ENCODE measurements around the gene SMLR1. TPM values are rescaled to one million over a fixed set of nuclear protein-coding genes. Genes with fewer than 3 reads are reported as not detected.

The SMLR1 gene
- total and polyA plus RNA-seq, 7 experiments from 2014 or later, result not detected

DNA sequence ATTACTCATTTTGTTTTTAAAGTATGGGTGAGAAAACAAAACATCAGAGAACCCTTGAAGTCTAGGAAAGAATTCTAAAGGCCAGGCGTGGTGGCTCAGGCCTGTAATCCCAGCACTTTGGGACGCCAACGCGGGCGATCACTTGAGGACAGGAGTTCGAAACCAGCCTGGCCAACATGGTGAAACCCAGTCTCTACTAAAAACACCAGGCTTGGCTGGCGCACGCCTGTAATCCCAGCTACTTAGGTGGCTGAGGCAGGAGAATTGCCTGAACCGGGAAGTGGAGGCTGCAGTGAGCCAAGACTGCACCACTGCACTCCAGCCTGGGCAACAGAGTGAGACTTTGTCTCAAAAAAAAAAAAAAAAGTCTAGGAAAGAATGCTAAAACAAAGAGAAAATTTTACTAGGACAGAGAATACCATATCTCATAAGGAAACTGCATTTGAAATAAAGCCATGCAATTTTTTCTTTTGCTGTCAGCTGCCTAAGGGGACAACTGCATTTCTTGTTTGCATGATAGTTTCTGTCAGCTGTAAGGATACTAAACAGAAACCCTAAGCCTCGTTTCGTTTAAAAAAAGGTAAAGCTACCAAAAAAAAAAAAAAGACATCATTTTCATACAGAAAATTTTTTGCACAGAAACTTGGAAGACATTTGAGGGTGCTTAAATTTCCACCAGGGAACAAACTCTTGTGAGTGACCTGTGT, 32.1 kb downstream of the SMLR1 start:
- Mint-ChIP-seq H3K27me3 (no peaks in the 10 kb centered on the region), H3K27ac (no peak overlapping the region)

DNA sequence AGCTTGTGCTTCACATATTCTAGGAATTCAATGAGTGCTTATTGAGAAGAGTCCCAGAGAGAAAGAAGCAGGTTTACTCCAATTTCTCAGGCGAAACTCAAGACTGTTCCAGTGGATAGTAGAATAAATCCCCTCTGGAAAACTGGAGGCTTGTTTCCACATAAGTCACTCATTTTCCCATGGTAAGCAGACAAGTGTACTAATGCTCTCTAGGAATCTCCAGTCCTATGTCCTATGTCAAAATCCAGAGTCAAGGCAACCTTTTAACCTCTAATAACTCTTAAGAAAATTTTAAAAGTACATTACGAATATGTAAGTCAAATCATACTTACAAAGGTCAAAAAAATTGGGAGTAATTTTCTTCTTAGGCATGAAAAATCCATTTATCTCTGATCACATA, 35.2 kb downstream of the SMLR1 start:
- no peak overlapping the region for H3K27ac ChIP-seq (ENCODE audit: low read depth, low read length)
- H3K4me1 ChIP-seq (ENCODE audit: control insufficient read depth in 2 of 2, insufficient read depth in 2 of 2, low read length in 2 of 2), result no peaks in the 10 kb centered on the region
- ATAC-seq (no peak), DNase-seq (no peak)
- H3K36me3 ChIP-seq (ENCODE audit: control insufficient read depth in 2 of 3, insufficient read depth in 3 of 3, low read length in 3 of 3), result no peaks in the 10 kb centered on the region
- H3K27me3 Mint-ChIP-seq, result no peaks in the 10 kb centered on the region
- H3K4me3 ChIP-seq (ENCODE audit: low read length), result no peak overlapping the region
- intact Hi-C loops (cut with micrococcal nuclease), result no loop called here
- no peaks in the 10 kb centered on the region for H3K9me3 ChIP-seq (ENCODE audit: control insufficient read depth in 2 of 3, low read length in 3 of 3)
- ChIA-PET CTCF (interaction anchor here (0.6 to 0.7 kb wide), 2 partner anchors 12 to 124 kb away, joined by 3 read pairs; no protein-coding TSS in a partner anchor), POLR2A (no interaction called here)
- H3K4me3 Mint-ChIP-seq, result no peak overlapping the region
- H3K4me1 Mint-ChIP-seq, result peaks cover 0 to 2% (median 0%) of the 10 kb centered on the region in 7 donors
- no peaks in the 10 kb centered on the region for H3K27me3 ChIP-seq (ENCODE audit: control insufficient read depth in 2 of 2, insufficient read depth in 2 of 2, low read length in 2 of 2)
- no peaks in the 10 kb centered on the region for H3K9me3 Mint-ChIP-seq
- H3K36me3 Mint-ChIP-seq, result peaks cover 0 to 23% (median 14%) of the 10 kb centered on the region in 5 donors
- H3K27ac Mint-ChIP-seq, result no peak overlapping the region

More for the DNA sequence above, 32.1 kb downstream of the SMLR1 start:
- DNase-seq (no peak), ATAC-seq (no peak)
- peaks cover 0 to 19% (median 14%) of the 10 kb centered on the region in 5 donors for H3K36me3 Mint-ChIP-seq
- Histone ChIP-seq H3K4me3 (ENCODE audit: low read length) (no peak overlapping the region), H3K27me3 (ENCODE audit: control insufficient read depth in 2 of 2, insufficient read depth in 2 of 2, low read length in 2 of 2) (no peaks in the 10 kb centered on the region), H3K4me1 (ENCODE audit: control insufficient read depth in 2 of 2, insufficient read depth in 2 of 2, low read length in 2 of 2) (no peaks in the 10 kb centered on the region), H3K9me3 (ENCODE audit: control insufficient read depth in 2 of 3, low read length in 3 of 3) (no peaks in the 10 kb centered on the region), H3K27ac (ENCODE audit: low read depth, low read length) (no peak overlapping the region), H3K36me3 (ENCODE audit: control insufficient read depth in 2 of 3, insufficient read depth in 3 of 3, low read length in 3 of 3) (no peaks in the 10 kb centered on the region)
- H3K4me3 Mint-ChIP-seq, result no peak overlapping the region
- no peaks in the 10 kb centered on the region for H3K9me3 Mint-ChIP-seq
- ChIA-PET POLR2A (interaction anchor here (0.7 kb wide), 1 partner anchor 793 kb away, joined by 4 read pairs; no protein-coding TSS in a partner anchor), CTCF (interaction anchor here (0.7 to 1.6 kb wide), 3 partner anchors 13 to 787 kb away, joined by 3 read pairs; no protein-coding TSS in a partner anchor)
- peaks cover 0 to 2% (median 0%) of the 10 kb centered on the region in 7 donors for H3K4me1 Mint-ChIP-seq
- intact Hi-C loops (cut with micrococcal nuclease), result no loop called here

DNA sequence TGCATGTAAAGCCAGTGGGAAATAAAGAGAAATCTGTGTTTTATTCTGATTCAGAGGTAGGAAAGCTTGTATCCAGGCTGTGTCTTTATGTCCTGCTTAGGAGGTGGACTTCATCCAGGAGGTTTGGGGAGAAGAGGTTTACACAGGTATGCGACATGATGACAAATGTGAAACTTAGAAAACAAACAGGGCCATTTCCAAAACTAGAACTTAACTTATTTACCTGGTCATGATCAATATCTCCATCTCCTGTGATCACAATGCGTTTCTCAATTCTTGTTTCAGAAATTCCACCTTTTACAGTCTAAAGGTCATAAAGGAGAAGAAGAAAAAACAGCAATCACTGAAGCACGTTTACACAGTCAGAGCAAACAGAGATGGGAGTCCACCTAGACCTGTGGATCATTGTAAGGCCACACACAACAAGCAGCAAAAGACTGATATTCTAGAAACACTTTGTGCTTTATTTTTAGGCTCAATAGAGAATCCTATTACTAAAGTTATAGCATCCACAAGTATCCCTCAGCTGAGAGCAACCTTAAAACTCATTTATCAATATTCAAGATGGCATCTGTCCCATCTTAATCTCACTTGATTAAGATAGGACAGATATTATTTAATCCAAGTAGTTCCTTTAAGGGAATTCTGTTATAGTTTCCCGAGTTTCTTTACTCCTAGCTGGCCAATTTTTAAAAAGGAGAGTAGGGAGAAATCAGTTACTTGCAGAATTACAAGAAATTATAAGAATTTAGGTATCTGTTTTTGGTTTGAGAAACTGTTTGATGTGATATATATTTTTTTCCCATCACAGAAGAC, 36.4 kb downstream of the SMLR1 start:
- H3K9me3 ChIP-seq (ENCODE audit: control insufficient read depth in 2 of 3, low read length in 3 of 3), result no peaks in the 10 kb centered on the region
- intact Hi-C loops (cut with micrococcal nuclease), result no loop called here
- no peak for ATAC-seq

DNA sequence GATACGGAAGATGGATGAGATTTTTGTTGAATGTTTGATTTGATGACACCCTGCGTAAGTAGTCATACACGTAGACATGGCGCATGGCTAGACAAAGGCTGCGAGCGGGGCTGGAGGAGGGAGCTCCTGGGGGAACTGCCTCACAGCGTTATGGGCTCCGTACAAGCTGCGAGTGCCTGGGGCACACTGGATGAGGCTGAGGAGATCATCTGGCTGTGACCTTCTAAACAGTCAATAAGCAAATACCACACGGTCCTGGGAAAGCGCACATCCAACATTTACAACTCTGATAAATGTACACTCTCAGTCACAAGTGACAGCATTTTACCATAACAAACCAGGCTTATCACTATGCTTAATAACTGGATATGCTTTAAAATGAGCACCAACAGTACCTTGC, 37.1 kb downstream of the SMLR1 start:
- Histone ChIP-seq H3K27ac (ENCODE audit: low read depth, low read length) (no peak overlapping the region), H3K9me3 (ENCODE audit: control insufficient read depth in 2 of 3, low read length in 3 of 3) (no peaks in the 10 kb centered on the region), H3K4me3 (ENCODE audit: low read length) (no peak overlapping the region), H3K36me3 (ENCODE audit: control insufficient read depth in 2 of 3, insufficient read depth in 3 of 3, low read length in 3 of 3) (no peaks in the 10 kb centered on the region), H3K27me3 (ENCODE audit: control insufficient read depth in 2 of 2, insufficient read depth in 2 of 2, low read length in 2 of 2) (no peaks in the 10 kb centered on the region), H3K4me1 (ENCODE audit: control insufficient read depth in 2 of 2, insufficient read depth in 2 of 2, low read length in 2 of 2) (no peaks in the 10 kb centered on the region)
- ATAC-seq (no peak), DNase-seq (no peak)
- peaks cover 0 to 2% (median 0%) of the 10 kb centered on the region in 7 donors for H3K4me1 Mint-ChIP-seq
- H3K9me3 Mint-ChIP-seq, result no peaks in the 10 kb centered on the region
- ChIA-PET POLR2A (no interaction called here), CTCF (no interaction called here)
- intact Hi-C loops (cut with micrococcal nuclease), result no loop called here
- H3K27me3 Mint-ChIP-seq, result no peaks in the 10 kb centered on the region
- no peak overlapping the region for H3K4me3 Mint-ChIP-seq
- H3K36me3 Mint-ChIP-seq, result peaks cover 0 to 22% (median 14%) of the 10 kb centered on the region in 5 donors
- H3K27ac Mint-ChIP-seq, result no peak overlapping the region

More for the DNA sequence above, 36.4 kb downstream of the SMLR1 start:
- H3K36me3 Mint-ChIP-seq, result peaks cover 0 to 24% (median 14%) of the 10 kb centered on the region in 5 donors
- H3K4me3 Mint-ChIP-seq, result no peak overlapping the region
- Histone ChIP-seq H3K27me3 (ENCODE audit: control insufficient read depth in 2 of 2, insufficient read depth in 2 of 2, low read length in 2 of 2) (no peaks in the 10 kb centered on the region), H3K27ac (ENCODE audit: low read depth, low read length) (no peak overlapping the region), H3K4me3 (ENCODE audit: low read length) (no peak overlapping the region), H3K4me1 (ENCODE audit: control insufficient read depth in 2 of 2, insufficient read depth in 2 of 2, low read length in 2 of 2) (no peaks in the 10 kb centered on the region), H3K36me3 (ENCODE audit: control insufficient read depth in 2 of 3, insufficient read depth in 3 of 3, low read length in 3 of 3) (no peaks in the 10 kb centered on the region)
- POLR2A ChIA-PET, result no interaction called here
- H3K27me3 Mint-ChIP-seq, result no peaks in the 10 kb centered on the region
- H3K4me1 Mint-ChIP-seq, result peaks cover 0 to 2% (median 0%) of the 10 kb centered on the region in 7 donors
- no peaks in the 10 kb centered on the region for H3K9me3 Mint-ChIP-seq
- CTCF ChIA-PET, result interaction anchor here (0.7 kb wide), 1 partner anchor 254 kb away, joined by 3 read pairs; no protein-coding TSS in a partner anchor
- no peak overlapping the region for H3K27ac Mint-ChIP-seq
- no peak for DNase-seq

DNA sequence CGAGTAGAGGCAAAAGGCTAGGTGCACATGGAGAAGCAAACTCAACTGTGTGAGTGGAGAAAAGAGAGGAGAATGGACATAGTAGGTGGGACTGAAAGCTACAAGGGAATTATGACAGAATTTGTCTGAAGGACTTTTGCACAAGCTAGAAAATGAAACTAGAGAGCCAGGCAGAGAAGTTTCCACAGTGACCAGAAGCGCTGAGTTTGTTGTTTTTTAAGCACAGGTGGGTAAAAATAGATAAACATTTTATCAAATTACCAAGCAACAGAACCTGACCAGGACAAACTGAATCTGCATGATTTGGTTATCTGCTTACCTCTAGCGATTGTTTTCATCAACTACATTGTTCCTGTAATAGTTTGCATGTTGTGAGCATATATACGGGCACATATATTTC, 38.6 kb downstream of the SMLR1 start:
- no peak overlapping the region for H3K27ac ChIP-seq (ENCODE audit: low read depth, low read length)
- H3K9me3 ChIP-seq (ENCODE audit: control insufficient read depth in 2 of 3, low read length in 3 of 3), result no peaks in the 10 kb centered on the region
- peaks cover 0 to 24% (median 13%) of the 10 kb centered on the region in 5 donors for H3K36me3 Mint-ChIP-seq
- H3K4me1 ChIP-seq (ENCODE audit: control insufficient read depth in 2 of 2, insufficient read depth in 2 of 2, low read length in 2 of 2), result no peaks in the 10 kb centered on the region
- H3K4me3 ChIP-seq (ENCODE audit: low read length), result no peak overlapping the region
- ATAC-seq, result no peak
- ChIA-PET POLR2A (no interaction called here), CTCF (no interaction called here)
- H3K27ac Mint-ChIP-seq, result no peak overlapping the region
- H3K4me3 Mint-ChIP-seq, result no peak overlapping the region
- no peak for DNase-seq
- intact Hi-C loops (cut with micrococcal nuclease), result no loop called here
- H3K27me3 Mint-ChIP-seq, result no peaks in the 10 kb centered on the region
- H3K9me3 Mint-ChIP-seq, result no peaks in the 10 kb centered on the region
- no peaks in the 10 kb centered on the region for H3K4me1 Mint-ChIP-seq
- no peaks in the 10 kb centered on the region for H3K36me3 ChIP-seq (ENCODE audit: control insufficient read depth in 2 of 3, insufficient read depth in 3 of 3, low read length in 3 of 3)
- H3K27me3 ChIP-seq (ENCODE audit: control insufficient read depth in 2 of 2, insufficient read depth in 2 of 2, low read length in 2 of 2), result no peaks in the 10 kb centered on the region

DNA sequence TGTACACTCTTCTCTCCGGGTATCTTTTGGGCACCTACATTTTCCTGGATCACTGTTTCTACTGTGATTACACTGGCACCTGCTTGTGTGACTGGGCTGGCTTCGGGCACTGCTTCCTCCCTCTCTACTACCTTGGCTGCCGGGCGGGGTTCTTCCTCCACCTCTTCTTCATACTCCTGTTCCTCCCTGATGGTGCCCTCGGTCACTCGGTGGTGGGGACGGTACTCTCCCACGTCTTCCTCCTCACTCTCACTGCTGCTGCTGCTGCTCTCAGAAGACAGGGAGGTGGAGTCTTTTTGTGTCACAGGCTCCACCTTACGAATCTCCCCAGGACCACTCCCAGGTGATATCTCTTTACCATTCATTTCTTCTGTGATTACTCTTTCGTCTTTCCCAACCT, 42.5 kb downstream of the SMLR1 start:
- Mint-ChIP-seq H3K27me3 (no peaks in the 10 kb centered on the region), H3K36me3 (peaks cover 0 to 17% (median 6%) of the 10 kb centered on the region in 5 donors), H3K9me3 (no peaks in the 10 kb centered on the region), H3K4me1 (peaks cover 2 to 6% (median 4%) of the 10 kb centered on the region in 7 donors), H3K4me3 (no peak overlapping the region), H3K27ac (peak overlapping the region in 1 of 9 donors; percentile 37)
- ATAC-seq (no peak), DNase-seq (no peak)
- Histone ChIP-seq H3K9me3 (ENCODE audit: control insufficient read depth in 2 of 3, low read length in 3 of 3) (no peaks in the 10 kb centered on the region), H3K27ac (ENCODE audit: low read depth, low read length) (no peak overlapping the region), H3K27me3 (ENCODE audit: control insufficient read depth in 2 of 2, insufficient read depth in 2 of 2, low read length in 2 of 2) (no peaks in the 10 kb centered on the region), H3K4me3 (ENCODE audit: low read length) (no peak overlapping the region), H3K4me1 (ENCODE audit: control insufficient read depth in 2 of 2, insufficient read depth in 2 of 2, low read length in 2 of 2) (no peaks in the 10 kb centered on the region), H3K36me3 (ENCODE audit: control insufficient read depth in 2 of 3, insufficient read depth in 3 of 3, low read length in 3 of 3) (no peaks in the 10 kb centered on the region)
- intact Hi-C loops (cut with micrococcal nuclease), result no loop called here
- POLR2A ChIA-PET, result no interaction called here
- CTCF ChIA-PET, result no interaction called here
